ENCODE data around the gene PER3. TPM values are rescaled to one million over a fixed set of nuclear protein-coding genes. Genes with fewer than 3 reads are reported as not detected.

The PER3 gene
- total RNA-seq, 1 donor from 2014 or later: 2.9 TPM

DNA sequence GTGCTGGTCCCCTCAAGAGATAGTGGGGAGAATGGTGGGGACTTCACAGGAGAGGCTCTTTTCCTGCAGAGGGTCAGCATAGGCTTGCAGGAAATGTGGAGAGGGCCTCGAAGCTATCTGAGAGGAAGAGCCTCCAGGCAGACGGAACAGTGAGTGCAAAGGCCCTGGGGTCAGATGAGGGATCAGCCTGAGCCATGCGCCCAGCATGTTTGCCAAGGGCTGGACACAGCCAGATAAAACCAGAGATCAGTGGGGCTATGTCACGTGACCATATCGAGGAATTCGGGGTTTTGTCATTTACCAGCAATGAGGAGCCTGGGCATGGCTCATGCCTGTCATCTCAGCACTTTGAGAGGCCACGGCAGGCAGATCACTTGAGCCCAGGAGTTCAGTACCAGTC, 75.3 kb downstream of the PER3 start:
- Mint-ChIP-seq H3K27me3 (peaks cover 8% of the 10 kb centered on the region), H3K27ac (no peak overlapping the region), H3K36me3 (ENCODE audit: insufficient read depth) (no peaks in the 10 kb centered on the region), H3K4me1 (ENCODE audit: low read depth) (no peaks in the 10 kb centered on the region), H3K4me3 (ENCODE audit: low read depth) (no peak overlapping the region), H3K9me3 (ENCODE audit: low read depth) (no peaks in the 10 kb centered on the region)
- DNase-seq (ENCODE audit: low spot score, unreplicated experiment): no peak
- TF ChIP-seq, protein P1, sequence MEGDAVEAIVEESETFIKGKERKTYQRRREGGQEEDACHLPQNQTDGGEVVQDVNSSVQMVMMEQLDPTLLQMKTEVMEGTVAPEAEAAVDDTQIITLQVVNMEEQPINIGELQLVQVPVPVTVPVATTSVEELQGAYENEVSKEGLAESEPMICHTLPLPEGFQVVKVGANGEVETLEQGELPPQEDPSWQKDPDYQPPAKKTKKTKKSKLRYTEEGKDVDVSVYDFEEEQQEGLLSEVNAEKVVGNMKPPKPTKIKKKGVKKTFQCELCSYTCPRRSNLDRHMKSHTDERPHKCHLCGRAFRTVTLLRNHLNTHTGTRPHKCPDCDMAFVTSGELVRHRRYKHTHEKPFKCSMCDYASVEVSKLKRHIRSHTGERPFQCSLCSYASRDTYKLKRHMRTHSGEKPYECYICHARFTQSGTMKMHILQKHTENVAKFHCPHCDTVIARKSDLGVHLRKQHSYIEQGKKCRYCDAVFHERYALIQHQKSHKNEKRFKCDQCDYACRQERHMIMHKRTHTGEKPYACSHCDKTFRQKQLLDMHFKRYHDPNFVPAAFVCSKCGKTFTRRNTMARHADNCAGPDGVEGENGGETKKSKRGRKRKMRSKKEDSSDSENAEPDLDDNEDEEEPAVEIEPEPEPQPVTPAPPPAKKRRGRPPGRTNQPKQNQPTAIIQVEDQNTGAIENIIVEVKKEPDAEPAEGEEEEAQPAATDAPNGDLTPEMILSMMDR (IDR thresholded peaks at IDR 0.05; ENCODE audit: unreplicated experiment): no peak

DNA sequence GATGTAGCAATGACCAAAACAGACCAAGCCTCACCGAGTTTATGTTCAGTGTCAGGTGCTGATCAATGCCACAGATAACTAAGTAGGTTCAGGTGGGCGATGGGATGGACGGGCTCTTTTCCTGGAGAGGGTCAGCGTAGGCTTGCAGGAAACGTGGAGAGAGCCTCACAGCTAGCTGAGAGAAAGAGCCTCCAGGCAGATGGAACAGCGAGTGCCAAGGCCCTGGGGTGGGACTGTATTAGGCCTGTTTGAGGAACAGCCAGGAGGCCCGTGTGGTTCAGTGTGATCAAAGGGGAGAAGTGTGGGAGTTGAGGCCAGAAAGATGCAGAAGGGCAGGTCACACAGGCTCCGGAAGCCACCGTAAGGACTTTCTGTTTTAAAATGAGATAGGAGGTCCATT, 76.0 kb downstream of the PER3 start:
- Mint-ChIP-seq H3K27me3 (peaks cover 6% of the 10 kb centered on the region), H3K4me3 (ENCODE audit: low read depth) (no peak overlapping the region), H3K4me1 (ENCODE audit: low read depth) (no peaks in the 10 kb centered on the region), H3K9me3 (ENCODE audit: low read depth) (no peaks in the 10 kb centered on the region), H3K27ac (no peak overlapping the region), H3K36me3 (ENCODE audit: insufficient read depth) (no peaks in the 10 kb centered on the region)
- DNase-seq (ENCODE audit: low spot score, unreplicated experiment): no peak
- TF ChIP-seq, protein P1 (IDR thresholded peaks at IDR 0.05; ENCODE audit: unreplicated experiment): no peak

DNA sequence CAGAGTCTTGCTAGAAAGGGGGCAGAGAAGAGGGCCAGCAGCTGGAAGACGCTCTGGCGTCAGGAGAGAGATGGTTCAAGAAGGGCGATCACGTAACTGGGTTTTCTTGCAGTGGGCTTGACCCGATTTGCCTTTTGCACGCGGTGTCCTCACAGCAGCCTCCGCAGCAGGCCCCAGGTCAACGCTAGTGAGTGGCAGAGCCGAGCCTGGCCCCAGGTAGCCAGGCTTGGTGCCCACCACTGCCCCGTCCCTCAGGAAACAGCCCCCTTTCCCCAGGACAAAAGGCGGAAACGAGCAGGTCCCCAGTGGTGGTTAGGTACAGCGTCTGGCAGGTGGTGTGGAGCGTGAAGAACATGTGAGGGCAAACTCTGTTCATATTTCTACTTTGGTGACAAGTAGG, 77.4 kb downstream of the PER3 start:
- H3K36me3 Mint-ChIP-seq (ENCODE audit: insufficient read depth): no peaks in the 10 kb centered on the region
- peaks cover under 1% of the 10 kb centered on the region for H3K27me3 Mint-ChIP-seq
- no peaks in the 10 kb centered on the region for H3K9me3 Mint-ChIP-seq (ENCODE audit: low read depth)
- H3K4me3 Mint-ChIP-seq (ENCODE audit: low read depth): no peak overlapping the region
- no peaks in the 10 kb centered on the region for H3K4me1 Mint-ChIP-seq (ENCODE audit: low read depth)
- no peak for DNase-seq (ENCODE audit: low spot score, unreplicated experiment)
- TF ChIP-seq, protein P1 (IDR thresholded peaks at IDR 0.05; ENCODE audit: unreplicated experiment): no peak
- no peak overlapping the region for H3K27ac Mint-ChIP-seq

DNA sequence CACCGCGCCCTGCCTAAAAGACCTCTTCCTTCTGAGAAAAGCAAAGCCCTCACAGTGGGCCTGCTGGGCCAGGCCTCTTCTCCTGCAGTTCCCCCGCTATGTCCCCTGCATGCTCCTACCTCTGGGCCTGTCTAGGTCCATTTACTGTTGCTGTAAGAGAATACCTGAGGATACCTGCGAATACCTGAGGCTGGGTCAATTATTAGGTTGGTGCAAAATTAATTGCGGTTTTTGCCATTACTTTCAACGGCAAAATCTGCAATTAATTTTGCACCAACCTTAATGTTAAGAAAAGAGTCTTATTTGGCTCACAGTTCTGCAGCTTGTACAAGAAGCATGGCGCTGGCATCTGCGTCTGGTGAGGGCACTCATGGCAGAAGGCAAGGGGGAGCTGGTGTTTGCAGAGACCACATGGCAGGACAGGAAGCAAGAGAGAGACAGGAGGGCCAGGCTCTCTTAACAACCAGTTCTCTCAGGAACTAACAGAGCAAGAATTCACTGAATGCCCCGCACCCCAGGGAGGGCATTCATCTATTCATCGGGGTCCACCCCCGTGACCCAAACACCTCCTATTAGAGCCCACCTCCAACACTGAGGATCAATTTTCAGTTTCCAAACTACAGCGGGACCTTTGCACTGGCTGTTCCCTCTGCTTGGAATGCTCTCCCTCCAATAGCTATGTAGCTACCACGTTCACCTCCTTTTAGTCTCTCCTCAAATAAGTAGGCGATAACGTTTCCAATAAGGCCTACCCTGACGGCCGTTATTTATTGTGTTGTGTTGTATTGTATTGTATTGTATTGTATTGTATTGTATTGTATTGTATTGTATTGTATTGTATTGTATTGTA, 78.3 kb downstream of the PER3 start:
- H3K27me3 Mint-ChIP-seq: no peaks in the 10 kb centered on the region

DNA sequence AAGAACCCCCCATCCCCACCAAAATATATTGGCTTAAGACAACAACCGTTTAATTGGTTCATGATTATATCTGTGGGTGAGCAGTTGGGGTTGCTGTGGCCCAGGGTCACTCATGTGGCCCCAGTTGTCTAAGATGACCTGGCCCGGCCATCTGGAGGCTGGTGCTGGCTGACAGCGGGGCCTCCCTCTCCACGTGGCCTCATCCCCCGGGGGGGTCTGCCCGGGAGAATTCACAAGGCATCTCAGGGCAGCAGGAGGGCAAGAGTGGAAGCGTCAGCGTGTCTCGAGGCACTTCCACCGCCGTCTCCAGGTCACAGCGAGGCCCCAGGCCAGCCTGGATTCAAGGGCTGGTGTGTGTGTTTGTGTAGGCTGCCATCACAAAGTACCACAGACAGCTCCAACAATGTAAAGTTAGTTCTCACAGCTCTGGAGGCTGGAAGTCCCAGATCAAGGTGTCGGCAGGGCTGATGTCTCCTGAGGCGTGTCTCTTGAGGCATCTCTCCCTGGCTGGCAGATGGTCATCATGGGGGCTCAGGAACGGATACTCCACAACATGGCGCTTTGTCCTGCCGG, 79.8 kb downstream of the PER3 start:
- no peak overlapping the region for H3K27ac Mint-ChIP-seq
- no peak overlapping the region for H3K4me3 Mint-ChIP-seq (ENCODE audit: low read depth)
- TF ChIP-seq, protein P1 (IDR thresholded peaks at IDR 0.05; ENCODE audit: unreplicated experiment): no peak
- no peak for DNase-seq (ENCODE audit: low spot score, unreplicated experiment)
- H3K9me3 Mint-ChIP-seq (ENCODE audit: low read depth): no peaks in the 10 kb centered on the region
- H3K4me1 Mint-ChIP-seq (ENCODE audit: low read depth): no peaks in the 10 kb centered on the region
- H3K36me3 Mint-ChIP-seq (ENCODE audit: insufficient read depth): no peaks in the 10 kb centered on the region
- no peaks in the 10 kb centered on the region for H3K27me3 Mint-ChIP-seq

More for the DNA sequence above, 78.3 kb downstream of the PER3 start:
- no peak overlapping the region for H3K4me3 Mint-ChIP-seq (ENCODE audit: low read depth)
- H3K9me3 Mint-ChIP-seq (ENCODE audit: low read depth): no peaks in the 10 kb centered on the region
- TF ChIP-seq, protein P1 (IDR thresholded peaks at IDR 0.05; ENCODE audit: unreplicated experiment): no peak
- no peaks in the 10 kb centered on the region for H3K36me3 Mint-ChIP-seq (ENCODE audit: insufficient read depth)
- no peak for DNase-seq (ENCODE audit: low spot score, unreplicated experiment)
- H3K27ac Mint-ChIP-seq: no peak overlapping the region
- H3K4me1 Mint-ChIP-seq (ENCODE audit: low read depth): no peaks in the 10 kb centered on the region
